GM12891 (cell line): ENCODE results near the gene SPDYE4.

ENCODE experiments used
- PAX5 ChIP-seq: IDR thresholded peaks from 2 replicates; pipeline ENCODE4 v1.6.1; 2011; ENCODE audit warnings: low read length, moderate library complexity, mild to moderate bottlenecking; ENCODE audit not compliant: insufficient read depth, severe bottlenecking
- POLR2A ChIP-seq: IDR thresholded peaks from 2 replicates; pipeline ENCODE4 v1.6.1; 2011; ENCODE audit warnings: low read depth, low read length, control low read depth
- POLR2AphosphoS5 ChIP-seq: IDR thresholded peaks from 2 replicates; pipeline ENCODE4 v1.6.1; 2011; ENCODE audit warnings: low read depth, low read length, control low read depth
- SPI1 ChIP-seq: IDR thresholded peaks from 2 replicates; pipeline ENCODE4 v1.6.1; 2011; ENCODE audit warnings: low read depth, low read length, control low read depth
- TAF1 ChIP-seq: IDR thresholded peaks from 2 replicates; pipeline ENCODE4 v1.6.1; 2011; ENCODE audit warnings: low read depth, low read length, control low read depth

DNA sequence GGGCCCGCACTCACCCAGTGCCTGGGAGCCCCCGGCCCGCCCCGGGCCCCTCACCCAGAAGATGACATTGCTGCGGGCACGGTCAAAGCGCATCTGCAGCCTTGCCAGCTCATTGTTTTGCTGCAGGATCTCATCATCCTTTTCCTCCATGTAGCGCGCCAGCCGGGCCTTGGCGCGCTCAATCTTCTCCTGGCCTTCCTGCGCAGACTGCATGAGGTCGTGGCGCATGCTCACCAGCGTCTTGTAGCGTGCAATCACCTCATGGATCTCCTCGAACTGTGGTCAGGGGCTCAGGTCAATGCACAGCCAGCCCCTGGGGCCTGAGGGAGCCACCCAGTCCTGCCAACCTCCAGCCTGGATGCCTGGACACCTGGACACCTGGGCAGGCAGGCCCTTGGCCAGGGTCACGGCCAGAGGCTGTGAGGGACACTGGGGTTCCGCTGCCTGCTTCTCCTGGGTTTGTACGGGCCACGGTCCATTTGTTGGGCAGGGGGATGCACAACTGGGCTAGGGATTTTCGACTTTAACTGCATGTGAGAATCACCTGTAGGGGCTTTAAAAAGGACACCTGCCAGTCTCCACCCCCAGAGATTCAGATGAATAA is 22.9 kb downstream of the SPDYE4 start:
- TF ChIP-seq POLR2A (no peak), POLR2AphosphoS5 (no peak), SPI1 (no peak), TAF1 (no peak), PAX5 (no peak)
